GM21619 (cell line): ENCODE results near the gene CNTROB.
A peak's percentile ranks its signal among the peaks of the same experiment; 100 is the strongest.

Source experiments
- ATAC-seq: cut with Tn5 transposase; IDR thresholded peaks from one replicate; pipeline ENCODE4 v1.9.1; 2021; ENCODE audit not compliant: unreplicated experiment

Gene CNTROB

GRCh38 chr17:7903154-7904103 is 28.6 kb upstream of the CNTROB start:
- ATAC-seq = no peak

- no peak for ATAC-seq
Measured at GRCh38 chr17:7909089-7909488, 22.9 kb upstream of the CNTROB start.

- ATAC-seq = no peak
Measured at GRCh38 chr17:7910281-7910680, 21.7 kb upstream of the CNTROB start.

GRCh38 chr17:7910711-7911110 is 21.3 kb upstream of the CNTROB start:
- no peak for ATAC-seq

- no peak for ATAC-seq
Measured at GRCh38 chr17:7911116-7911515, 20.9 kb upstream of the CNTROB start.

GRCh38 chr17:7912927-7913524 is 19.0 kb upstream of the CNTROB start:
- ATAC-seq = no peak

- ATAC-seq = peak; percentile 6
Measured at GRCh38 chr17:7915179-7915610, 16.8 kb upstream of the CNTROB start.

- ATAC-seq = peak; percentile 63
Measured at GRCh38 chr17:7915611-7916384, 16.2 kb upstream of the CNTROB start, which contains the start of gene RNF227. TSS of gene RNF227 (minus strand) at chr17:7916289. CDS start at chr17:7916195, 94 bp downstream.

GRCh38 chr17:7916385-7916682 is 15.7 kb upstream of the CNTROB start:
- ATAC-seq = peak; percentile 6

GRCh38 chr17:7916808-7917207 is 15.2 kb upstream of the CNTROB start:
- no peak for ATAC-seq

- ATAC-seq = no peak
Measured at GRCh38 chr17:7922269-7922844, 9.6 kb upstream of the CNTROB start.

- no peak for ATAC-seq
Measured at GRCh38 chr17:7922845-7923628, 9.0 kb upstream of the CNTROB start.

- no peak for ATAC-seq
Measured at GRCh38 chr17:7927596-7927995, 4.4 kb upstream of the CNTROB start.

GRCh38 chr17:7929158-7930023 is 2.6 kb upstream of the CNTROB start, which contains the start of gene KCNAB3:
TSS of gene KCNAB3 (minus strand) at chr17:7929856. CDS start at chr17:7929435, 421 bp downstream.
- no peak for ATAC-seq

- ATAC-seq = no peak
Measured at GRCh38 chr17:7930841-7931631, 970 bp upstream of the CNTROB start.

GRCh38 chr17:7932483-7932891 is 481 bp downstream of the CNTROB start:
- ATAC-seq = no peak

- no peak for ATAC-seq
Measured at GRCh38 chr17:7932949-7933348, 943 bp downstream of the CNTROB start.

- ATAC-seq = no peak
Measured at GRCh38 chr17:7935859-7936258, 3.9 kb downstream of the CNTROB start.

- no peak for ATAC-seq
Measured at GRCh38 chr17:7940034-7940433, 8.0 kb downstream of the CNTROB start.
